Measurements from ENCODE around the gene LRRC4C. TPM values are rescaled to one million over a fixed set of nuclear protein-coding genes. Genes with fewer than 3 reads are reported as not detected.

The LRRC4C gene
- total RNA-seq, 1 experiment from 2014 or later = 0.12 TPM

GRCh38 chr11:40763046-40763445 is 696.4 kb downstream of the LRRC4C start:
- DNase-seq (ENCODE audit: extremely low read depth, low read depth) = no peak

- DNase-seq (ENCODE audit: extremely low read depth, low read depth) = no peak
These were observed 700.1 kb downstream of the LRRC4C start for GRCh38 chr11:40759341-40759740.

GRCh38 chr11:40754297-40754696 is 705.2 kb downstream of the LRRC4C start:
- no peak for DNase-seq (ENCODE audit: extremely low read depth, low read depth)

- DNase-seq (ENCODE audit: extremely low read depth, low read depth) = no peak
These were observed 713.2 kb downstream of the LRRC4C start for GRCh38 chr11:40746282-40746681.

- no peak for DNase-seq (ENCODE audit: extremely low read depth, low read depth)
These were observed 727.3 kb downstream of the LRRC4C start for GRCh38 chr11:40732132-40732531.

GRCh38 chr11:40722179-40722795 is 737.2 kb downstream of the LRRC4C start:
- no peak for DNase-seq (ENCODE audit: extremely low read depth, low read depth)

GRCh38 chr11:40716344-40717130 is 742.9 kb downstream of the LRRC4C start:
- no peak for DNase-seq (ENCODE audit: extremely low read depth, low read depth)

- DNase-seq (ENCODE audit: extremely low read depth, low read depth) = no peak
These were observed 746.4 kb downstream of the LRRC4C start for GRCh38 chr11:40713083-40713482.

- no peak for DNase-seq (ENCODE audit: extremely low read depth, low read depth)
These were observed 758.4 kb downstream of the LRRC4C start for GRCh38 chr11:40701027-40701426.

GRCh38 chr11:40689823-40690222 is 769.6 kb downstream of the LRRC4C start:
- DNase-seq (ENCODE audit: extremely low read depth, low read depth) = no peak

- DNase-seq (ENCODE audit: extremely low read depth, low read depth) = no peak
These were observed 771.1 kb downstream of the LRRC4C start for GRCh38 chr11:40688369-40688768.

GRCh38 chr11:40686765-40687164 is 772.7 kb downstream of the LRRC4C start:
- DNase-seq (ENCODE audit: extremely low read depth, low read depth) = no peak

GRCh38 chr11:40683010-40683409 is 776.4 kb downstream of the LRRC4C start:
- no peak for DNase-seq (ENCODE audit: extremely low read depth, low read depth)

- DNase-seq (ENCODE audit: extremely low read depth, low read depth) = no peak
These were observed 780.2 kb downstream of the LRRC4C start for GRCh38 chr11:40679276-40679675.

GRCh38 chr11:40647295-40647694 is 812.2 kb downstream of the LRRC4C start:
- no peak for DNase-seq (ENCODE audit: extremely low read depth, low read depth)

- DNase-seq (ENCODE audit: extremely low read depth, low read depth) = no peak
These were observed 817.2 kb downstream of the LRRC4C start for GRCh38 chr11:40642284-40642683.

GRCh38 chr11:40619654-40620053 is 839.8 kb downstream of the LRRC4C start:
- no peak for DNase-seq (ENCODE audit: extremely low read depth, low read depth)

GRCh38 chr11:40606800-40607199 is 852.7 kb downstream of the LRRC4C start:
- DNase-seq (ENCODE audit: extremely low read depth, low read depth) = no peak

GRCh38 chr11:40602866-40603552 is 856.4 kb downstream of the LRRC4C start:
- DNase-seq (ENCODE audit: extremely low read depth, low read depth) = no peak

GRCh38 chr11:40597546-40598113 is 861.8 kb downstream of the LRRC4C start:
- no peak for DNase-seq (ENCODE audit: extremely low read depth, low read depth)

- DNase-seq (ENCODE audit: extremely low read depth, low read depth) = no peak
These were observed 886.1 kb downstream of the LRRC4C start for GRCh38 chr11:40573254-40573891.

Data from NCI-H460 (cell line).